Head of caudate nucleus (tissue), 42 donors: ENCODE results near the gene RBBP7.

Source experiments
- DNase-seq, 42 donors: peaks; one replicate each; pipeline versions ENCODE4 v3.0.0 to v3.0.0-alpha.2; 2020 to 2021; ENCODE audit warnings: mixed read lengths in 7 of 42
- intact Hi-C: fragments of 100-400 bp; cut with DNase I; formaldehyde crosslinking; loops from one replicate; pipeline ENCODE4 v1.15.0; 2022

The RBBP7 gene

GRCh38 chrX:16836371-16836770, 33.8 kb downstream of the RBBP7 start:
- intact Hi-C loops = no loop called here
- DNase-seq = no peak

GRCh38 chrX:16834806-16835205, 35.4 kb downstream of the RBBP7 start:
- DNase-seq = no peak
- intact Hi-C loops = no loop called here

GRCh38 chrX:16832301-16832700, 37.9 kb downstream of the RBBP7 start:
- DNase-seq = peak in 3 of 42 donors; percentile 21 to 40 (median 37)
- intact Hi-C loops = no loop called here

GRCh38 chrX:16828124-16828908, 41.8 kb downstream of the RBBP7 start:
- intact Hi-C loops = no loop called here
- DNase-seq = no peak

GRCh38 chrX:16827225-16827624, 42.9 kb downstream of the RBBP7 start:
- intact Hi-C loops = no loop called here
- DNase-seq = no peak

GRCh38 chrX:16826207-16826606, 44.0 kb downstream of the RBBP7 start:
- intact Hi-C loops = no loop called here
- peak in 2 of 42 donors; percentile 15 to 50 for DNase-seq

GRCh38 chrX:16825264-16826035, 44.7 kb downstream of the RBBP7 start:
- no peak for DNase-seq
- intact Hi-C loops = no loop called here

- intact Hi-C loops = no loop called here
- no peak for DNase-seq
Observed at GRCh38 chrX:16822723-16823122, 47.4 kb downstream of the RBBP7 start.

GRCh38 chrX:16819634-16820033, 50.5 kb downstream of the RBBP7 start:
- intact Hi-C loops = no loop called here
- no peak for DNase-seq

- no peak for DNase-seq
- intact Hi-C loops = no loop called here
Observed at GRCh38 chrX:16814597-16814996, 55.6 kb downstream of the RBBP7 start.

GRCh38 chrX:16807976-16808542, 62.1 kb downstream of the RBBP7 start:
- intact Hi-C loops = no loop called here
- DNase-seq = no peak

GRCh38 chrX:16807548-16807947, 62.6 kb downstream of the RBBP7 start:
- intact Hi-C loops = no loop called here
- DNase-seq = no peak

GRCh38 chrX:16804923-16805464, 65.2 kb downstream of the RBBP7 start:
- intact Hi-C loops = no loop called here

GRCh38 chrX:16797841-16798240, 72.3 kb downstream of the RBBP7 start:
- intact Hi-C loops = no loop called here
- no peak for DNase-seq

More at GRCh38 chrX:16804923-16805464, 65.2 kb downstream of the RBBP7 start:
- no peak for DNase-seq

GRCh38 chrX:16797358-16797757, 72.8 kb downstream of the RBBP7 start:
- intact Hi-C loops = no loop called here
- peak in 11 of 42 donors; percentile 8 to 62 (median 23) for DNase-seq

GRCh38 chrX:16796298-16796697, 73.9 kb downstream of the RBBP7 start:
- intact Hi-C loops = no loop called here
- DNase-seq = no peak
